Astrocyte (in vitro differentiated cells and primary cell): ENCODE measurements around the gene ITPRID1. TPM values are rescaled to one million over a fixed set of nuclear protein-coding genes. Genes with fewer than 3 reads are reported as not detected.
A peak's percentile ranks its signal among the peaks of the same experiment; 100 is the strongest.

ENCODE experiments used
- DNase-seq: peaks from one replicate; pipeline ENCODE4 v3.0.0-alpha.2; 2010; ENCODE audit warnings: low read depth
- FAIRE-seq: peaks from 2 replicates; lab custom pipeline; 2011; peaks lifted over from hg19 to GRCh38; lab: Jason Lieb, UNC
- H2AFZ ChIP-seq: 2 replicates; pipeline ENCODE4 v1.6.0; 2012; ENCODE audit warnings: low read depth, low read length, inconsistent platforms
- H3K27ac ChIP-seq: 2 replicates; pipeline ENCODE4 v1.5.1; 2011; ENCODE audit warnings: low read depth, low read length, inconsistent platforms
- H3K27me3 ChIP-seq: 2 replicates; pipeline ENCODE4 v1.6.0; 2011; ENCODE audit warnings: low read length, inconsistent platforms; ENCODE audit not compliant: insufficient read depth
- H3K36me3 ChIP-seq: 2 replicates; pipeline ENCODE4 v1.5.1; 2011; ENCODE audit warnings: low read length, inconsistent platforms; ENCODE audit not compliant: insufficient read depth
- H3K4me1 ChIP-seq: 2 replicates; pipeline ENCODE4 v1.5.1; 2011; ENCODE audit warnings: low read length, inconsistent platforms; ENCODE audit not compliant: insufficient read depth
- H3K4me2 ChIP-seq: 2 replicates; pipeline ENCODE4 v1.6.0; 2012; ENCODE audit warnings: low read length, inconsistent platforms
- H3K4me3 ChIP-seq: 2 replicates; pipeline ENCODE4 v1.5.1; 2011; ENCODE audit warnings: low read depth, mild to moderate bottlenecking, low read length, inconsistent platforms; ENCODE audit not compliant: insufficient read depth
- H3K79me2 ChIP-seq: 2 replicates; pipeline ENCODE4 v1.6.0; 2012; ENCODE audit warnings: mild to moderate bottlenecking, low read length, inconsistent platforms; ENCODE audit not compliant: insufficient read depth
- H3K9ac ChIP-seq: 2 replicates; pipeline ENCODE4 v1.6.0; 2012; ENCODE audit warnings: mild to moderate bottlenecking, low read length, inconsistent platforms
- H3K9me3 ChIP-seq: 2 replicates; pipeline ENCODE4 v1.5.1; 2012; ENCODE audit warnings: low read depth, mild to moderate bottlenecking, low read length, inconsistent platforms; ENCODE audit not compliant: insufficient read depth
- H4K20me1 ChIP-seq: 2 replicates; pipeline ENCODE4 v1.6.0; 2012; ENCODE audit warnings: low read length, inconsistent platforms; ENCODE audit not compliant: insufficient read depth
- H3K27ac Mint-ChIP-seq: one replicate; pipeline ENCODE4 v1.8.0; 2021; ENCODE audit warnings: mild to moderate bottlenecking, mixed read lengths; ENCODE audit not compliant: unreplicated experiment
- H3K27me3 Mint-ChIP-seq: one replicate; pipeline ENCODE4 v1.8.0; 2021; ENCODE audit warnings: low read depth, mixed read lengths; ENCODE audit not compliant: unreplicated experiment
- H3K36me3 Mint-ChIP-seq: one replicate; pipeline ENCODE4 v1.8.0; 2021; ENCODE audit warnings: low read depth, mixed read lengths; ENCODE audit not compliant: unreplicated experiment
- H3K4me1 Mint-ChIP-seq: one replicate; pipeline ENCODE4 v1.8.0; 2021; ENCODE audit warnings: low read depth, mixed read lengths; ENCODE audit not compliant: unreplicated experiment
- H3K4me3 Mint-ChIP-seq: one replicate; pipeline ENCODE4 v1.8.0; 2021; ENCODE audit warnings: mild to moderate bottlenecking, moderate library complexity, mixed read lengths; ENCODE audit not compliant: unreplicated experiment
- H3K9me3 Mint-ChIP-seq: one replicate; pipeline ENCODE4 v1.8.0; 2021; ENCODE audit warnings: mild to moderate bottlenecking, mixed read lengths; ENCODE audit not compliant: unreplicated experiment
- CTCF ChIP-seq: IDR thresholded peaks from 2 replicates; pipeline ENCODE4 v1.5.1; 2011; ENCODE audit warnings: low read depth, mild to moderate bottlenecking, inconsistent platforms, low read length, moderate library complexity; ENCODE audit not compliant: insufficient read depth
- EZH2 ChIP-seq: IDR thresholded peaks from 2 replicates; pipeline ENCODE4 v1.6.1; 2012; ENCODE audit warnings: mild to moderate bottlenecking, low read length, inconsistent platforms; ENCODE audit not compliant: insufficient read depth
- total RNA-seq: library from RNA; stranded (reverse); gene quantifications from 2 replicates; pipeline ENCODE4 v1.2.1, GENCODE V29; 2021

Gene ITPRID1
- total RNA-seq, 1 donor from 2014 or later: not detected

- H2AFZ ChIP-seq: no peak overlapping the region
- H3K27ac ChIP-seq: no peak overlapping the region
- H3K27me3 Mint-ChIP-seq: peaks cover 10% of the 10 kb centered on the region
- no peaks in the 10 kb centered on the region for H3K4me1 ChIP-seq
- no peak overlapping the region for H3K4me2 ChIP-seq
- H3K4me1 Mint-ChIP-seq: no peaks in the 10 kb centered on the region
- no peaks in the 10 kb centered on the region for H4K20me1 ChIP-seq
- no peaks in the 10 kb centered on the region for H3K9me3 ChIP-seq
- H3K9me3 Mint-ChIP-seq: no peaks in the 10 kb centered on the region
- no peak overlapping the region for H3K27ac Mint-ChIP-seq
- no peaks in the 10 kb centered on the region for H3K27me3 ChIP-seq
- H3K36me3 ChIP-seq: no peaks in the 10 kb centered on the region
- H3K4me3 Mint-ChIP-seq: no peak overlapping the region
- no peak overlapping the region for H3K4me3 ChIP-seq
- no peak for DNase-seq
- no peaks in the 10 kb centered on the region for H3K79me2 ChIP-seq
- TF ChIP-seq EZH2 (no peak), CTCF (peak; percentile 32)
- H3K9ac ChIP-seq: no peak overlapping the region
- H3K36me3 Mint-ChIP-seq: no peaks in the 10 kb centered on the region
- FAIRE-seq: no peak
These were observed 134.4 kb downstream of the ITPRID1 start for GRCh38 chr7:31648288-31648687.

GRCh38 chr7:31648880-31649279, 135.0 kb downstream of the ITPRID1 start:
- no peak overlapping the region for H3K27ac Mint-ChIP-seq
- H3K27me3 Mint-ChIP-seq: peaks cover 6% of the 10 kb centered on the region
- FAIRE-seq (no peak), DNase-seq (no peak)
- no peak for TF ChIP-seq CTCF
- no peak for TF ChIP-seq EZH2
- no peaks in the 10 kb centered on the region for H4K20me1 ChIP-seq
- no peaks in the 10 kb centered on the region for H3K9me3 ChIP-seq
- H3K79me2 ChIP-seq: no peaks in the 10 kb centered on the region
- H3K36me3 Mint-ChIP-seq: no peaks in the 10 kb centered on the region
- no peak overlapping the region for H3K4me3 Mint-ChIP-seq
- H3K27me3 ChIP-seq: no peaks in the 10 kb centered on the region
- H3K4me2 ChIP-seq: no peak overlapping the region
- H3K4me3 ChIP-seq: no peak overlapping the region
- no peak overlapping the region for H3K9ac ChIP-seq
- no peaks in the 10 kb centered on the region for H3K4me1 ChIP-seq
- no peak overlapping the region for H2AFZ ChIP-seq
- H3K4me1 Mint-ChIP-seq: no peaks in the 10 kb centered on the region
- H3K27ac ChIP-seq: no peak overlapping the region
- no peaks in the 10 kb centered on the region for H3K9me3 Mint-ChIP-seq
- H3K36me3 ChIP-seq: no peaks in the 10 kb centered on the region

GRCh38 chr7:31651234-31652062, 137.6 kb downstream of the ITPRID1 start:
- Histone ChIP-seq H3K9ac (no peak overlapping the region), H3K4me2 (no peak overlapping the region), H4K20me1 (no peaks in the 10 kb centered on the region), H3K4me1 (no peaks in the 10 kb centered on the region), H3K4me3 (no peak overlapping the region), H2AFZ (no peak overlapping the region), H3K79me2 (no peaks in the 10 kb centered on the region), H3K36me3 (no peaks in the 10 kb centered on the region), H3K9me3 (no peaks in the 10 kb centered on the region), H3K27me3 (no peaks in the 10 kb centered on the region), H3K27ac (no peak overlapping the region)
- FAIRE-seq (no peak), DNase-seq (no peak)
- no peaks in the 10 kb centered on the region for H3K9me3 Mint-ChIP-seq
- H3K27ac Mint-ChIP-seq: no peak overlapping the region
- H3K4me1 Mint-ChIP-seq: no peaks in the 10 kb centered on the region
- no peak overlapping the region for H3K4me3 Mint-ChIP-seq
- no peaks in the 10 kb centered on the region for H3K36me3 Mint-ChIP-seq
- H3K27me3 Mint-ChIP-seq: peaks cover 10% of the 10 kb centered on the region
- TF ChIP-seq EZH2 (no peak), CTCF (no peak)
